GM12801 (cell line): ENCODE data around the gene RASL12.

Source experiments
- CTCF ChIP-seq: IDR thresholded peaks from one replicate; pipeline ENCODE4 v1.5.1; 2011; ENCODE audit warnings: control low read depth; ENCODE audit not compliant: insufficient read length; ENCODE audit errors: extremely low read depth

Gene RASL12

GRCh38 chr15:65052956-65053355 is 14.8 kb downstream of the RASL12 start:
- no peak for TF ChIP-seq CTCF

GRCh38 chr15:65051266-65051665 is 16.5 kb downstream of the RASL12 start:
- no peak for TF ChIP-seq CTCF

DNA sequence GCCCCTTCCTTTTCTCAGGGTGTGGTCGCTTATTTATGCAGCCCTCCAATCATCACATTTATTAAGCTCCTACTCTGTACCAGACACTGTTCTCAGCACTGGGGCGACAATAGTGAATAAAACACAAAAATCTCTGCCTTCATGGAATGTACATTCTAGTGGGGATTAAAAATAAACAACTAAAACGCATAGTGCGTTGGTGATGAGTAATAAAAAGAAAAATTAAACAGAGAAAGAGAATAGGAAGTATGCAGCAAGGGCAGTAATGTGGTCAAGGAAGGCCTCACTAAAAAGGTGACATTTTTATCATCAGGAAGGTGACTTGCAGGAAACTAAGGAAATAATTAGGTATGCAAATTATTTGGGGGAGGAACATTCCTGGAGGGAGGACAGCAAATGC is 17.5 kb downstream of the RASL12 start:
- no peak for TF ChIP-seq CTCF

DNA sequence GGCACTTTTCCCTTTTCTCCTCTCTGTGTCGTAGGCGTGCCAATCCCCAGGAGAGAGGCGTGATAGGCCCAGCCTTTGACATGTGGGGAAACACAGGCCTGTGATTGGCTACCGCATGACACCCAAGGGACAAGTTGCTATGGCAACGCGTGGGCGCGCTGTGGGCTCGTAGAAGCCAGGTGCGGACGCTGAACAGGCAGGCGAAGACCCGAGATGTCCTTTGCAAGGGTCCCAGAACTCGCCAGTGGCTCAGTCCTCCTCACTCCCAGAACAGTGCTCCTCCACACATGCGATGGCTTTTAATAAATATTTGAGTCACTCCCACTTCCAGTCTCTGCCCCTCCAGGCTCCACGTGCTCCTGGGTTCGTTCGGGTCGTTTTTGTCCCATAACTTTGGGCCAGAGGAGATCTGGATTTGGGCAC is 18.4 kb downstream of the RASL12 start:
- no peak for TF ChIP-seq CTCF

DNA sequence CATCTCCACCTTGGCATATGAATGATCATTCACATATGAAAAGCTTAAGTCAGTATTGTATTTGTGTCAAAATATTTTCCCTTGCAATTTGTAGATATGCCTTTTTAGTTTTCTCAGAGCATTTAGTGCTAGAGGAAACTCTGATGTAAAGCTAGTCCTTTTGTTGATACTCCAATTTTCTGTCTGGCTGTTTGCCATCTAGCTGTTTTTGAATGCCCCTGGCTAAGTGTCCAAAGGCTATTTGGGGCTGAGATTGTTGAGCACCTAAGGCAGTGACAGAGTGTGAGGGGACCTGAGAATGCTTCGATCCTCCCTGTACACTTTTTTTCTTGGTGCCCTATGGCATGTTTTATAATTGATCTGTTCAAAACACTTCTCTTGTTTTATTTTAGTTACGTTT is 19.6 kb downstream of the RASL12 start:
- TF ChIP-seq CTCF, result no peak

- no peak for TF ChIP-seq CTCF
These were observed 22.9 kb downstream of the RASL12 start, which contains the start of gene SLC51B for GRCh38 chr15:65044724-65045481. Gene SLC51B (plus strand): TSS chr15:65045387. CDS start chr15:65050005, 4,618 bp downstream.

DNA sequence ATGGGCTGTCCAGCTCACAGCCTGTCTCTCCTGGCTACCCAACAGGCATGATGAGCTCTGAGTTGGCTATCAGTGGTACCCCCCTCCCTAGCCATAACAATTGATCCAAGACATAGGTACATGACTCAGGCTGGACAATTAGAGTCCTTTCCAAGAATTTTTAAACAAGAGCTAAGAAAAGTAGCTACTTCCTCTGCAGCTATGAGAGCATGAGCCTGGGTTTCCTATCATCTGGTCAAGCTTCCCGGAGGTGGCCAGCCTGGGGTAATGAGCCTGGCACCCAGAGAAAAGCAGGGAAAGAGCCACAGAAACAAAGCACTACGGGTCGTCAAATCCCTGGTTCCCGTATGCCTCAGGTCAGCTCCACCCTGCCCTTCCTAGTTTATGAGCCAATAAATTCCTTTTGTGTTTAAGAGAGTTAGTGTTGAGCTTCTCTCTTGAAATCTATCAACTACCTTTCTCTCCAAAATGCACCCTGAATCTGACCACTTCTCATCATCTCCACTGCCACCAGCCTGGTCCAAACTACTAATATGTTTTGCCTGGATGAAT is 24.9 kb downstream of the RASL12 start:
- no peak for TF ChIP-seq CTCF
